ENCODE results near the gene KRT27. TPM values are rescaled to one million over a fixed set of nuclear protein-coding genes. Genes with fewer than 3 reads are reported as not detected.

KRT27 gene
- total RNA-seq, 4 donors from 2014 or later = not detected

DNA sequence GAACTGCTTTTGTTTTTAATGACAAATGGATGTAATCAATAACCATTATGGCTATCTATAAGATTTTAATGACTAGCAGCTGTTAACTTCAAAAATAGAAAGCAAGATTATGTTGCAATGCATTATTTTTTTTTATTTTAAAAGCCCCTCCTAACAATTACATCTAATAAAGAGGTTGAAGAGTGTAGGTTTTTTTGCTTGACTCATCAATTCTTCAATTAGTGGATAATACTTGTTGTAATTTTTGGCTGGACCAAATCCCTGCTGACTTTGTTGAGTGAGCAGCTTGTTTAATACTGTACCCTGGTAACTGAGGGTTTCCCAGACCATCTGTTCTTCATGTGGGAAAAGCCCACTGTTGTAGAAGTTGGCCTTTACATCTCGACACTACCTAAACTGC, 51.4 kb downstream of the KRT27 start:
- no peaks in the 10 kb centered on the region for H3K9me3 ChIP-seq
- WGBS, 2 donors = 87 to 88% methylated on average over 1 of the region's 1 CpG
- H3K27me3 ChIP-seq = no peaks in the 10 kb centered on the region
- H3K27ac ChIP-seq = no peak overlapping the region
- H3K4me1 ChIP-seq = peaks cover 0 to 4% of the 10 kb centered on the region in 2 donors
- no peak overlapping the region for H3K4me3 ChIP-seq (replicated peaks in 1 of 3)
- TF ChIP-seq, protein P1, sequence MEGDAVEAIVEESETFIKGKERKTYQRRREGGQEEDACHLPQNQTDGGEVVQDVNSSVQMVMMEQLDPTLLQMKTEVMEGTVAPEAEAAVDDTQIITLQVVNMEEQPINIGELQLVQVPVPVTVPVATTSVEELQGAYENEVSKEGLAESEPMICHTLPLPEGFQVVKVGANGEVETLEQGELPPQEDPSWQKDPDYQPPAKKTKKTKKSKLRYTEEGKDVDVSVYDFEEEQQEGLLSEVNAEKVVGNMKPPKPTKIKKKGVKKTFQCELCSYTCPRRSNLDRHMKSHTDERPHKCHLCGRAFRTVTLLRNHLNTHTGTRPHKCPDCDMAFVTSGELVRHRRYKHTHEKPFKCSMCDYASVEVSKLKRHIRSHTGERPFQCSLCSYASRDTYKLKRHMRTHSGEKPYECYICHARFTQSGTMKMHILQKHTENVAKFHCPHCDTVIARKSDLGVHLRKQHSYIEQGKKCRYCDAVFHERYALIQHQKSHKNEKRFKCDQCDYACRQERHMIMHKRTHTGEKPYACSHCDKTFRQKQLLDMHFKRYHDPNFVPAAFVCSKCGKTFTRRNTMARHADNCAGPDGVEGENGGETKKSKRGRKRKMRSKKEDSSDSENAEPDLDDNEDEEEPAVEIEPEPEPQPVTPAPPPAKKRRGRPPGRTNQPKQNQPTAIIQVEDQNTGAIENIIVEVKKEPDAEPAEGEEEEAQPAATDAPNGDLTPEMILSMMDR (IDR thresholded peaks at IDR 0.05) = no peak
- TF ChIP-seq POLR2A (IDR thresholded peaks at IDR 0.05) = no peak
- intact Hi-C loops (cut with DNase I) = no loop called here
- no peaks in the 10 kb centered on the region for H3K36me3 ChIP-seq
- no peak for DNase-seq

DNA sequence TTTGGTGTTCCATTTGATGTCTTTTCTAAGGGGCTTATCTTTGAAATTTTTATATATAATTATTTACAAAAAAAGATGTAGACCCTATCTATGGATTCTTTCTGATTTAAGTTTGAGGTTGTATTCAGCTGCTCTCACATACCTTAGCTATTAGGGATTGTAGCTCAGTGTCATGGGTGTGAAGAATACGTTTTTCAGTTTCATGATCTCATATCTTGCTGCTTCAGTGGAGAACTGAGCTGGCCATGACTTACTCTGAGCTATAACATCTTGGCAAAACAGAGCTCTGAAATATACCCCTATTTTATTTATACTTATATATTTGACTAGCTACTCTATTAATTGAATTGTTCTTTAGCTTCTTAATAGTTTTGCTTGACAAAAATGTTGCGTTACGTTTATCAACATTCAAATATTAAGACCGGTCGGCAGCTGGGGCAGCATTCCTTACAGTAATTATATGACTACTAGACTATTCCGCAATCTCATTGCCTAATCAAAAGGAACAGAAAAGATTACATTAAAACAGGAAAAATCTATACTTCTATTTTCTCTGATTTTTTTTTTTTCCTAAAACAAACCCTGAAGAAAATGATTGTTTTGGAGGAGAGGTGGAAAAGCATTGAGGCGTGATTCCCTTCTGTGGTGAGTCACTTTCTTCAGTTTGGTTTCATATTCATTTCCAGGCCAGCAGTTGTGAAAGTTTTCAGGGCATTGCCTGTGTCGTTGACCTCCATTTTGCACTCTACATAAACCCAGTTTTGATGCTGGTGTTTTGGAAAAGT, 54.7 kb downstream of the KRT27 start:
- H3K27me3 ChIP-seq = no peaks in the 10 kb centered on the region
- H3K36me3 ChIP-seq = no peaks in the 10 kb centered on the region
- intact Hi-C loops (cut with DNase I) = loop anchor here (10.0 kb wide), 1 partner anchor 83 kb away; the partner anchor contains the start of gene SMARCE1
- H3K9me3 ChIP-seq = no peaks in the 10 kb centered on the region
- DNase-seq = peak; percentile 2 to 7
- H3K27ac ChIP-seq = peak overlapping the region in 1 of 3 donors; percentile 1
- TF ChIP-seq, protein P1 (IDR thresholded peaks at IDR 0.05) = no peak
- peaks cover 0 to 4% of the 10 kb centered on the region in 2 donors for H3K4me1 ChIP-seq
- H3K4me3 ChIP-seq (replicated peaks in 1 of 3) = no peak overlapping the region
- WGBS, 2 donors = 73 to 78% methylated on average over 8 of the region's 8 CpGs

DNA sequence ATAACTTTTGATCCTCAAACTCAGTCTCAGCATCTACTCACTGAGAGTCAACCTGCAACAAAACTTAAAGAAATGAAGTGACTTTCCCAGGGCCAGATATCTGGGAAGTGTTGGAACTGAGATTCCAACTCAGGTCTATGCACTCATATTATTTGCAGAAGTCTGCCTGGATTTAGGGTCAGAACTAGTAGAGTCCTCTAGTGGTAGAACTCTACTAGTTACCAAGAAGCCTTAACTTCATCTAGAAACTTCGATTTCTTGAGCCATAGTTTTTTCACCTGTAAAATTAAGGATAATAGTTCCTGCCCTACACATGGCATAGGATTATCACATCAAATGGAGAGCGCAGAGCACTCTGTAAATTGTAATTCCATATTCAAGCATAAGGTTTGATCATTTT, 55.4 kb downstream of the KRT27 start:
- Histone ChIP-seq H3K4me1 (peaks cover 0 to 4% of the 10 kb centered on the region in 2 donors), H3K36me3 (no peaks in the 10 kb centered on the region), H3K9me3 (no peaks in the 10 kb centered on the region), H3K27me3 (no peaks in the 10 kb centered on the region), H3K4me3 (replicated peaks in 1 of 3) (no peak overlapping the region), H3K27ac (no peak overlapping the region)
- 69 to 75% methylated on average over 2 of the region's 2 CpGs for WGBS, 2 donors
- intact Hi-C loops (cut with DNase I) = loop anchor here (10.0 kb wide), 1 partner anchor 82 kb away; the partner anchor contains the start of gene SMARCE1
- TF ChIP-seq POLR2A (IDR thresholded peaks at IDR 0.05) = no peak
- TF ChIP-seq, protein P1 (IDR thresholded peaks at IDR 0.05) = peak in 1 of 6 experiments; percentile 19
- DNase-seq = no peak

Other genes with a start within 250 kb of the KRT27 start
- gene CCR7, start 217.1 kb downstream of the KRT27 start, total RNA-seq = 1 to 10 TPM in 1 of 4 donors, under 1 TPM in 2, not detected in 1; 0.27 to 1.6 (median 0.93) TPM
- gene SMARCE1, start 134.7 kb downstream of the KRT27 start, total RNA-seq = 100 to 1,000 TPM in 3 of 4 donors, 10 to 100 TPM in 1; 82.1 to 125 (median 108) TPM
- gene KRT222, start 117.4 kb downstream of the KRT27 start, total RNA-seq = 1 to 10 TPM in 3 of 4 donors, under 1 TPM in 1; 0.50 to 5.7 (median 2.3) TPM
- not detected for gene KRT24, start 78.8 kb downstream of the KRT27 start, total RNA-seq
- not detected for gene KRT25, start 27.2 kb downstream of the KRT27 start, total RNA-seq
- gene KRT26, start 10.3 kb downstream of the KRT27 start, total RNA-seq = not detected
- not detected for gene KRT28, start 17.4 kb upstream of the KRT27 start, total RNA-seq
- 10 to 100 TPM in 2 of 4 donors, 1 to 10 TPM in 2; 1.3 to 10.8 (median 8.8) TPM for gene KRT10, start 40.1 kb upstream of the KRT27 start, total RNA-seq
- gene KRT12, start 84.7 kb upstream of the KRT27 start, total RNA-seq = not detected
- gene KRT20, start 102.7 kb upstream of the KRT27 start, total RNA-seq = not detected
- 1 to 10 TPM in 1 of 4 donors, not detected in 3; 4.6 TPM for gene KRT23, start 155.1 kb upstream of the KRT27 start, total RNA-seq
- gene KRT39, start 184.4 kb upstream of the KRT27 start, total RNA-seq = not detected
- gene KRT40, start 201.8 kb upstream of the KRT27 start, total RNA-seq = not detected
- not detected for gene KRTAP3-3, start 211.6 kb upstream of the KRT27 start, total RNA-seq
- gene KRTAP3-2, start 217.4 kb upstream of the KRT27 start, total RNA-seq = not detected
- not detected for gene KRTAP3-1, start 226.6 kb upstream of the KRT27 start, total RNA-seq
- gene KRTAP1-5, start 244.7 kb upstream of the KRT27 start, total RNA-seq = not detected
- gene KRTAP1-4, start 247.6 kb upstream of the KRT27 start, total RNA-seq = not detected